ENCODE data around the gene ZNG1B. TPM values are rescaled to one million over a fixed set of nuclear protein-coding genes. Genes with fewer than 3 reads are reported as not detected.
"Not testable (repeated sequence)": the region's sequence is repeated elsewhere in the genome, so short reads cannot be mapped to it uniquely, and the experiment has no call there.

The ZNG1B gene
- total RNA-seq, 1 donor from 2014 or later, result 45.7 TPM

DNA sequence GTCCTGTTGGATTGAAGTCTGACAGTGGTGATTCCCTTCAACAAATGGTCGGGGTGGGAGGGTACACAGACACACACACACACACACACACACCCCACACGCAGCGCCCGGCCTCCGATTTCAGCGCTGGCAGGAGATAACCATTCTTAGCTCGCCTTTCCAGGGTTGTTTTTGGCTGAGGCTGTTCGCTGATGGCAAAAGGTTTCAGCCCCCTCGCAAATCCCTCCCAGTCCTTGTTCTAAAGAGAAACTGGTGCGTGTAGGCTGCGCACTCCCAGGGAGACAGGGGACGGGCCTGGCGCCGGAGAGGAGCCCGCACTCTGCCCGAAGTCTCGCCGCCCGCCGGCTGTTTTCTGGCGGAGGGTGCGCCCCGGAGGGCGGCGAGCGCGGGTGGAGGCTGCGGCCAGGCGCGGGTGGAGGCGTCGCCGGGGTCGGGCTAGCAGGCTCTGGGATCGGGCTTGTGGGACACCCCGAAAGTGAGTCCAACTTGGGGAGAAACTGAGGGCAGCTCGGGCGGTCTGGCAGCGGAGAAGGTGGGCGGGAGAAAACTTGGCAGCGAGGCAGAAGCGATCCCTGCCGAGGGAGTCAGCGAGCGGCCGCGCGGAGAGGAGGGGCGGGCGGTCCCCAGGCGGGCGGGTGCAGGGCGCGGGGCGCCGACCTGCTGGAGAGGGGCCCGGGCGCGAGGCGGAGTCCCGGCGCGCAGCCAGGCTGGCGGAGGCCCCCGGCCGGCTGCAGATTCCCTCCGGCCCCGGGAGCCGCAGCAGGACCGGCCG lies 103.9 kb downstream of the ZNG1B start:
- DNase-seq (ENCODE audit: low spot score in 2 of 2, unreplicated experiment in 2 of 2), result peak in 1 of 2 experiments; percentile 63
- Mint-ChIP-seq H3K27me3 (ENCODE audit: low read depth) (peaks cover 37% of the 10 kb centered on the region), H3K4me3 (peak overlapping the region; percentile 66)
- not testable (repeated sequence) for H3K36me3 Mint-ChIP-seq, H3K27ac Mint-ChIP-seq, H3K4me1 Mint-ChIP-seq, H3K9me3 Mint-ChIP-seq

GRCh38 chr2:113541976-113542485 lies 104.5 kb downstream of the ZNG1B start:
- DNase-seq (ENCODE audit: low spot score in 2 of 2, unreplicated experiment in 2 of 2), result not testable (repeated sequence)

GRCh38 chr2:113542529-113542928 lies 105.0 kb downstream of the ZNG1B start:
- H3K9me3 Mint-ChIP-seq; H3K36me3 Mint-ChIP-seq; DNase-seq (ENCODE audit: low spot score in 2 of 2, unreplicated experiment in 2 of 2); H3K27ac Mint-ChIP-seq; H3K4me1 Mint-ChIP-seq: not testable (repeated sequence)
- peaks cover 40% of the 10 kb centered on the region for H3K27me3 Mint-ChIP-seq (ENCODE audit: low read depth)
- H3K4me3 Mint-ChIP-seq, result peak overlapping the region; percentile 62

More at GRCh38 chr2:113541976-113542485, 104.5 kb downstream of the ZNG1B start:
- H3K27ac Mint-ChIP-seq, H3K4me1 Mint-ChIP-seq, H3K36me3 Mint-ChIP-seq, H3K9me3 Mint-ChIP-seq: not testable (repeated sequence)
- Mint-ChIP-seq H3K27me3 (ENCODE audit: low read depth) (peaks cover 39% of the 10 kb centered on the region), H3K4me3 (peak overlapping the region; percentile 62)

Other genes starting within 250 kb of the ZNG1B start
- gene PAX8, start 158.8 kb upstream of the ZNG1B start, total RNA-seq, result 0.13 to 0.31 TPM in 2 of 3 replicates, not detected in the other
- 0.16 to 0.50 TPM (median 0.49 TPM) in 3 replicates for gene FOXD4L1, start 61.0 kb downstream of the ZNG1B start, total RNA-seq
- gene RABL2A, start 189.6 kb downstream of the ZNG1B start, total RNA-seq, result 39.5 to 44.2 TPM (median 41.8 TPM) in 3 replicates

All from mesothelial cell of epicardium (in vitro differentiated cells).